Esophagus squamous epithelium (tissue), 4 donors: Measurements from ENCODE around the gene UBE3B.

Experiments
- CTCF ChIP-seq, 6 experiments: fragments of 450-650 bp in 4 of 6; fragments of 200-600 bp in 2 of 6; sonication (generic) in 2 of 6; IDR thresholded peaks; one replicate each; pipeline ENCODE4 v1.5.1; 2016 to 2019; ENCODE audit warnings: antibody characterized with exemption in 6 of 6, mild to moderate bottlenecking in 4 of 6, moderate library complexity in 4 of 6
- POLR2A ChIP-seq, 4 donors: fragments of 450-650 bp; IDR thresholded peaks; one replicate each; pipeline ENCODE4 v1.6.1; 2017; ENCODE audit warnings: antibody characterized with exemption in 4 of 4, mild to moderate bottlenecking in 4 of 4, moderate library complexity in 3 of 4

- TF ChIP-seq POLR2A (IDR thresholded peaks at IDR 0.05), result no peak
- TF ChIP-seq CTCF (IDR thresholded peaks at IDR 0.05), result no peak
These were observed 35.2 kb downstream of the UBE3B start for GRCh38 chr12:109512608-109513007.
